DOHH2 (cell line): ENCODE results near the gene FAM174A.

Experiments
- EZH2phosphoT487 ChIP-seq: fragments of 200-600 bp; sonication (generic); IDR thresholded peaks from 2 replicates; pipeline ENCODE4 v1.6.1; 2017; ENCODE audit warnings: borderline replicate concordance, mild to moderate bottlenecking, antibody characterized with exemption, low read length, moderate library complexity, mixed read lengths
- TF ChIP-seq, protein P1 (sequence below): fragments of 200-600 bp; sonication (generic); IDR thresholded peaks from one replicate; pipeline ENCODE4 v1.5.1; 2014; ENCODE audit warnings: antibody characterized with exemption, mild to moderate bottlenecking, low read depth, low read length; ENCODE audit not compliant: poor library complexity, severe bottlenecking

DNA sequence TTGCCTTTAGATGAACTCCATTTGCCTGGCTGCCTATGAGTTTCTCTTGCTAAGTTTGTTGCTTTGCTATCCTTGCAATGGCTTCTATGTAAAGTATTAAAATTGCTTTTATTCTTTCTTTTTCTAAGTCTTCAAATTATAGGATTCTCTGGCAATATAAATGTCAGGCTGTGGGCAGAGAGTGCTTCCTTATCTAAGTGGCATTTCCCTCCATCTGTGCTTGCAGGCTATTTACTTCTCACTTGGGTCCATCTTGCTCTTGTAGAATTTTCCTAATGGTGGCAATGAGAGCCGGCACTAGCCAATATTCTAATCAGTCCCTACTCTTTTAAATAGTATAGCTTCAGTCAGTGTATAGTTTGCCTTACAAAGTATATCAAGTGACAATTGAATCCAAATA is 63.3 kb downstream of the FAM174A start:
- TF ChIP-seq, protein P1, sequence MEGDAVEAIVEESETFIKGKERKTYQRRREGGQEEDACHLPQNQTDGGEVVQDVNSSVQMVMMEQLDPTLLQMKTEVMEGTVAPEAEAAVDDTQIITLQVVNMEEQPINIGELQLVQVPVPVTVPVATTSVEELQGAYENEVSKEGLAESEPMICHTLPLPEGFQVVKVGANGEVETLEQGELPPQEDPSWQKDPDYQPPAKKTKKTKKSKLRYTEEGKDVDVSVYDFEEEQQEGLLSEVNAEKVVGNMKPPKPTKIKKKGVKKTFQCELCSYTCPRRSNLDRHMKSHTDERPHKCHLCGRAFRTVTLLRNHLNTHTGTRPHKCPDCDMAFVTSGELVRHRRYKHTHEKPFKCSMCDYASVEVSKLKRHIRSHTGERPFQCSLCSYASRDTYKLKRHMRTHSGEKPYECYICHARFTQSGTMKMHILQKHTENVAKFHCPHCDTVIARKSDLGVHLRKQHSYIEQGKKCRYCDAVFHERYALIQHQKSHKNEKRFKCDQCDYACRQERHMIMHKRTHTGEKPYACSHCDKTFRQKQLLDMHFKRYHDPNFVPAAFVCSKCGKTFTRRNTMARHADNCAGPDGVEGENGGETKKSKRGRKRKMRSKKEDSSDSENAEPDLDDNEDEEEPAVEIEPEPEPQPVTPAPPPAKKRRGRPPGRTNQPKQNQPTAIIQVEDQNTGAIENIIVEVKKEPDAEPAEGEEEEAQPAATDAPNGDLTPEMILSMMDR: no peak
- TF ChIP-seq EZH2phosphoT487: no peak
